Measurements from ENCODE around the gene KCNH5.

DNA sequence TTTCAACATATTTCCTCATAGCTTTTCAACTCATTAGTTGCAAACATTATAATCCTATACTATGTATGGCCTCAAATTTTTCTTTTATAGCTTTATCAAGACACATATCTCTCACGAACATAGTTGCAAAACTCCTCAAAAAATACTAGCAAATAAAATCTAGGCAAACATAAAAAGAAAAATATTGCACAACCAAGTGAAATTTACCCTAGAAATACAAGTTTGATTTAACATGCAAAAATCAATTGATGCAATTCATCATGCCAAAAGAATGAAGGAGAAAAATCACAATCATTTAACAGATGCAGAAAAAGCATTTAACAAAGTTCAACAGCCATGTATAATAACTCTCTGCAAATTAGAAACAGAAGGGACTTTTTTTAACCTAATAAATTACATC, 33.3 kb upstream of the KCNH5 start:
- TF ChIP-seq, protein P1, sequence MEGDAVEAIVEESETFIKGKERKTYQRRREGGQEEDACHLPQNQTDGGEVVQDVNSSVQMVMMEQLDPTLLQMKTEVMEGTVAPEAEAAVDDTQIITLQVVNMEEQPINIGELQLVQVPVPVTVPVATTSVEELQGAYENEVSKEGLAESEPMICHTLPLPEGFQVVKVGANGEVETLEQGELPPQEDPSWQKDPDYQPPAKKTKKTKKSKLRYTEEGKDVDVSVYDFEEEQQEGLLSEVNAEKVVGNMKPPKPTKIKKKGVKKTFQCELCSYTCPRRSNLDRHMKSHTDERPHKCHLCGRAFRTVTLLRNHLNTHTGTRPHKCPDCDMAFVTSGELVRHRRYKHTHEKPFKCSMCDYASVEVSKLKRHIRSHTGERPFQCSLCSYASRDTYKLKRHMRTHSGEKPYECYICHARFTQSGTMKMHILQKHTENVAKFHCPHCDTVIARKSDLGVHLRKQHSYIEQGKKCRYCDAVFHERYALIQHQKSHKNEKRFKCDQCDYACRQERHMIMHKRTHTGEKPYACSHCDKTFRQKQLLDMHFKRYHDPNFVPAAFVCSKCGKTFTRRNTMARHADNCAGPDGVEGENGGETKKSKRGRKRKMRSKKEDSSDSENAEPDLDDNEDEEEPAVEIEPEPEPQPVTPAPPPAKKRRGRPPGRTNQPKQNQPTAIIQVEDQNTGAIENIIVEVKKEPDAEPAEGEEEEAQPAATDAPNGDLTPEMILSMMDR (IDR thresholded peaks at IDR 0.05): no peak
- TF ChIP-seq POLR2A (IDR thresholded peaks at IDR 0.05): no peak
